A673 (cell line): ENCODE measurements around the gene SLC6A18. TPM values are rescaled to one million over a fixed set of nuclear protein-coding genes. Genes with fewer than 3 reads are reported as not detected.

Experiments
- BruUV-seq: library from RNA; stranded (reverse); fragments of 400-500 nt; replicated peaks from 2 replicates; lab custom pipeline; 2021; lab: Mats Ljungman, UMichigan
- CTCF ChIA-PET: fragments of 300-600 bp; sonication (Branson Sonifier 250); formaldehyde crosslinking; loops from one replicate; lab custom pipeline; 2022; ENCODE audit warnings: antibody characterized with exemption; lab: Charles Lee
- POLR2A ChIA-PET: fragments of 300-600 bp; sonication (Branson Sonifier 250); formaldehyde crosslinking; loops from one replicate; lab custom pipeline; 2022; ENCODE audit warnings: antibody characterized with exemption; ENCODE audit not compliant: low non-redundant PET; lab: Charles Lee
- DNase-seq: peaks from one replicate; pipeline ENCODE4 v3.0.0-alpha.2; 2015; ENCODE audit warnings: low spot score
- H3K27ac ChIP-seq: fragments of 200-600 bp; sonication (generic); 2 replicates; pipeline ENCODE4 v1.5.1; 2016; ENCODE audit warnings: mixed run types, low read depth, mild to moderate bottlenecking, mixed read lengths, antibody characterized with exemption, low read length; ENCODE audit not compliant: poor library complexity, severe bottlenecking
- H3K27me3 ChIP-seq: fragments of 200-600 bp; sonication (generic); replicated peaks from 2 replicates; pipeline ENCODE4 v1.6.1; 2017; ENCODE audit warnings: mixed run types, low read depth, mild to moderate bottlenecking, mixed read lengths, antibody characterized with exemption, low read length; ENCODE audit not compliant: insufficient read depth, poor library complexity
- H3K36me3 ChIP-seq: fragments of 200-600 bp; sonication (generic); 2 replicates; pipeline ENCODE4 v1.6.1; 2016; ENCODE audit warnings: mixed run types, mild to moderate bottlenecking, mixed read lengths, antibody characterized with exemption, low read length; ENCODE audit not compliant: insufficient read depth, poor library complexity, severe bottlenecking
- H3K4me1 ChIP-seq: fragments of 200-600 bp; sonication (generic); 2 replicates; pipeline ENCODE4 v1.6.1; 2017; ENCODE audit warnings: mixed run types, mild to moderate bottlenecking, mixed read lengths, antibody characterized with exemption, low read length; ENCODE audit not compliant: insufficient read depth, poor library complexity, severe bottlenecking
- H3K4me3 ChIP-seq: fragments of 200-600 bp; sonication (generic); 2 replicates; pipeline ENCODE4 v1.5.1; 2016; ENCODE audit warnings: low read depth, mixed run types, mild to moderate bottlenecking, mixed read lengths, low read length; ENCODE audit not compliant: poor library complexity, severe bottlenecking
- H3K9me3 ChIP-seq: fragments of 200-600 bp; sonication (generic); 2 replicates; pipeline ENCODE4 v1.6.1; 2016; ENCODE audit warnings: mixed run types, low read depth, mild to moderate bottlenecking, mixed read lengths, antibody characterized with exemption, low read length; ENCODE audit not compliant: poor library complexity, severe bottlenecking
- CTCF ChIP-seq: fragments of 300-800, 200-600 bp; sonication (generic); conservative IDR thresholded peaks from 2 replicates; pipeline ENCODE4 v1.5.1; 2017; ENCODE audit warnings: low read depth, mild to moderate bottlenecking, antibody characterized with exemption, low read length, moderate library complexity, mixed read lengths
- EZH2 ChIP-seq: fragments of 200-600 bp; sonication (generic); IDR thresholded peaks from 2 replicates; pipeline ENCODE4 v1.6.1; 2017; ENCODE audit warnings: borderline replicate concordance, low read depth, mild to moderate bottlenecking, mixed read lengths, antibody characterized with exemption, low read length; ENCODE audit not compliant: poor library complexity, severe bottlenecking
- intact Hi-C: fragments of 100-400 bp; cut with micrococcal nuclease; formaldehyde crosslinking; loops from one replicate; pipeline ENCODE4 v1.10.0; 2022; ENCODE audit not compliant: unreplicated experiment
- total RNA-seq: library from RNA; stranded (reverse); gene quantifications from 2 replicates; pipeline ENCODE4 v1.2.3, GENCODE V29; 2021

SLC6A18 gene
- total RNA-seq, 1 experiment from 2014 or later: not detected

GRCh38 chr5:1199649-1200494, 25.3 kb upstream of the SLC6A18 start:
- POLR2A ChIA-PET: no interaction called here
- intact Hi-C loops: no loop called here
- TF ChIP-seq EZH2 (no peak), CTCF (no peak)
- CTCF ChIA-PET: interaction anchor here (0.5 kb wide), 1 partner anchor 32 kb away, joined by 4 read pairs; no protein-coding TSS in a partner anchor
- Histone ChIP-seq H3K27me3 (peaks cover 63% of the 10 kb centered on the region), H3K27ac (no peak overlapping the region), H3K4me1 (no peaks in the 10 kb centered on the region), H3K4me3 (no peak overlapping the region), H3K9me3 (no peaks in the 10 kb centered on the region), H3K36me3 (no peaks in the 10 kb centered on the region)
- no peak for DNase-seq
- no TSS peak for BruUV-seq

GRCh38 chr5:1200495-1201326, 24.5 kb upstream of the SLC6A18 start:
- Histone ChIP-seq H3K36me3 (no peaks in the 10 kb centered on the region), H3K27ac (no peak overlapping the region), H3K4me1 (no peaks in the 10 kb centered on the region), H3K4me3 (no peak overlapping the region), H3K9me3 (no peaks in the 10 kb centered on the region), H3K27me3 (peaks cover 71% of the 10 kb centered on the region)
- intact Hi-C loops: no loop called here
- BruUV-seq: no TSS peak
- no peak for DNase-seq
- POLR2A ChIA-PET: no interaction called here
- no peak for TF ChIP-seq CTCF
- CTCF ChIA-PET: interaction anchor here (0.5 kb wide), 1 partner anchor 33 kb away, joined by 4 read pairs; no protein-coding TSS in a partner anchor

GRCh38 chr5:1201327-1202025, 23.7 kb upstream of the SLC6A18 start, which contains the start of gene SLC6A19:
TSS of gene SLC6A19 (plus strand) at chr5:1201595. CDS start at chr5:1201651, 56 bp downstream.
- DNase-seq: no peak
- H3K27me3 ChIP-seq: peaks cover 79% of the 10 kb centered on the region
- no peak for TF ChIP-seq EZH2
- no peak for TF ChIP-seq CTCF
- no peaks in the 10 kb centered on the region for H3K4me1 ChIP-seq
- CTCF ChIA-PET: no interaction called here
- intact Hi-C loops: no loop called here
- POLR2A ChIA-PET: no interaction called here
- BruUV-seq: no TSS peak
- no peaks in the 10 kb centered on the region for H3K9me3 ChIP-seq
- no peaks in the 10 kb centered on the region for H3K36me3 ChIP-seq
- no peak within 1 kb of the TSS for H3K4me3 ChIP-seq
- no peak within 1 kb of the TSS for H3K27ac ChIP-seq
